Measurements from ENCODE around the gene PPP3CA.

The PPP3CA gene

GRCh38 chr4:101262683-101263082 is 84.6 kb downstream of the PPP3CA start:
- no peak overlapping the region for H3K4me3 ChIP-seq (replicated peaks; ENCODE audit: low read depth, low read length)
- TF ChIP-seq, protein P1, sequence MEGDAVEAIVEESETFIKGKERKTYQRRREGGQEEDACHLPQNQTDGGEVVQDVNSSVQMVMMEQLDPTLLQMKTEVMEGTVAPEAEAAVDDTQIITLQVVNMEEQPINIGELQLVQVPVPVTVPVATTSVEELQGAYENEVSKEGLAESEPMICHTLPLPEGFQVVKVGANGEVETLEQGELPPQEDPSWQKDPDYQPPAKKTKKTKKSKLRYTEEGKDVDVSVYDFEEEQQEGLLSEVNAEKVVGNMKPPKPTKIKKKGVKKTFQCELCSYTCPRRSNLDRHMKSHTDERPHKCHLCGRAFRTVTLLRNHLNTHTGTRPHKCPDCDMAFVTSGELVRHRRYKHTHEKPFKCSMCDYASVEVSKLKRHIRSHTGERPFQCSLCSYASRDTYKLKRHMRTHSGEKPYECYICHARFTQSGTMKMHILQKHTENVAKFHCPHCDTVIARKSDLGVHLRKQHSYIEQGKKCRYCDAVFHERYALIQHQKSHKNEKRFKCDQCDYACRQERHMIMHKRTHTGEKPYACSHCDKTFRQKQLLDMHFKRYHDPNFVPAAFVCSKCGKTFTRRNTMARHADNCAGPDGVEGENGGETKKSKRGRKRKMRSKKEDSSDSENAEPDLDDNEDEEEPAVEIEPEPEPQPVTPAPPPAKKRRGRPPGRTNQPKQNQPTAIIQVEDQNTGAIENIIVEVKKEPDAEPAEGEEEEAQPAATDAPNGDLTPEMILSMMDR (IDR thresholded peaks at IDR 0.05; ENCODE audit: low read length, missing control alignments) = no peak
- DNase-seq (ENCODE audit: low read depth) = no peak

DNA sequence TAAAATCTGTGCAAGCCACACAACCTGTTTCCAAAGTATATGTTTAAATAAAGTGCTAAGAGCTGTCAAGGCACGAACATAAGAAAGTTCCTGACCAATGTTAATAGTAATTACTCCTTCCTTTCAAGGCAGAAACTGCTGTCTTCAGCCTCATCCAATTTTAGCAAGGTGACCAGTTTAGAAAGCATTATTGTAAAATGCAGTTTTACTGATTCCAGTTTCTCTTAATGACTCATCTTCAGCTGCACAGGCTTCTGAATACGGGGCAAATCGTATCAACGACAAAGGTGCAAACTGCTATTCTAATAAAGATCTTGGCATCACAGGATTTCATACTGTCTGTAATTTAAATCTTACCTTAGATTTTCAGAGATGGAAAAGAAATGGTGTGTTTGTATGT is 87.5 kb downstream of the PPP3CA start:
- TF ChIP-seq, protein P1 (IDR thresholded peaks at IDR 0.05; ENCODE audit: low read length, missing control alignments) = no peak
- no peak overlapping the region for H3K4me3 ChIP-seq (replicated peaks; ENCODE audit: low read depth, low read length)
- DNase-seq (ENCODE audit: low read depth) = no peak

DNA sequence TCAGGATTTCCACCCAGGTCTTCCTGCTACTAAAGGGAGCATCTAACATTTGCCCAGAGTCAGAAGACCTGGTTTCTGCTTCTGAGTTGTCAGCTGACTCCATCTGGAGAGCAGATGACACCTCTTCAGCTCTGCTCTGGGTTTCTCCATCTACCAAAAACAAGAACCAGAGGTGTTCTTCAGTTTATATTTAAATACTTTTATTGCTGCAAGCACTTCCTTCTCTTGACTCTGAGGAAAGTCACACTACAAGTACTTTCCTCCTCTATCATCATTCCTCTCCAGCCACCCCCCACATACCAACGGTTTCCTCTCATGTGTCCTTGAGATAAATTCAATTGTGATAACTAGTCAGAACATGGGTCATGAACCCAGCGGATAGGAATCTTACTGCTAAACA is 88.4 kb downstream of the PPP3CA start:
- DNase-seq (ENCODE audit: low read depth) = no peak
- TF ChIP-seq, protein P1 (IDR thresholded peaks at IDR 0.05; ENCODE audit: low read length, missing control alignments) = no peak
- no peak overlapping the region for H3K4me3 ChIP-seq (replicated peaks; ENCODE audit: low read depth, low read length)

DNA sequence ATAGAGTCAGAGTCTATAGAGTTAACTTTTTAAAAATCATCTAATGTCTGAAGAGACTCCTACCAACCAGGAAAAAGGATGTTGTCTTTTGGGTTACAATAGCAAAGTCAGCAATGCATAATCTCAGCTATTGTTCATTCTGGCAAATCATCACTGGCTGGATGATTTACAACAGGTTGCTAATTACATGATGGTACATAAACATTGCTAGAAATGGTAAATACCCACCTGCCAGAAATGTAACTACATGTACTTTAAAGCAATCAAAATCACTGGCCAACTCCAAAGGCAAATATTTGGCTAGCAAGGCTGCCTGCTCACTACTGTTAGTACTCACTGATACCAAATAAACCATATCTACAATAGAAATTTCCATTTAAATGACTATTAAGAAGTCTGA is 91.1 kb downstream of the PPP3CA start:
- DNase-seq (ENCODE audit: low read depth) = no peak
- TF ChIP-seq, protein P1 (IDR thresholded peaks at IDR 0.05; ENCODE audit: low read length, missing control alignments) = no peak
- no peak overlapping the region for H3K4me3 ChIP-seq (replicated peaks; ENCODE audit: low read depth, low read length)

GRCh38 chr4:101254776-101255175 is 92.5 kb downstream of the PPP3CA start:
- DNase-seq (ENCODE audit: low read depth) = no peak
- H3K4me3 ChIP-seq (replicated peaks; ENCODE audit: low read depth, low read length) = no peak overlapping the region
- TF ChIP-seq, protein P1 (IDR thresholded peaks at IDR 0.05; ENCODE audit: low read length, missing control alignments) = no peak

GRCh38 chr4:101253121-101253520 is 94.2 kb downstream of the PPP3CA start:
- no peak overlapping the region for H3K4me3 ChIP-seq (replicated peaks; ENCODE audit: low read depth, low read length)
- DNase-seq (ENCODE audit: low read depth) = no peak
- TF ChIP-seq, protein P1 (IDR thresholded peaks at IDR 0.05; ENCODE audit: low read length, missing control alignments) = no peak

GRCh38 chr4:101252721-101253120 is 94.6 kb downstream of the PPP3CA start:
- TF ChIP-seq, protein P1 (IDR thresholded peaks at IDR 0.05; ENCODE audit: low read length, missing control alignments) = no peak
- no peak overlapping the region for H3K4me3 ChIP-seq (replicated peaks; ENCODE audit: low read depth, low read length)
- no peak for DNase-seq (ENCODE audit: low read depth)

Data from fibroblast of pulmonary artery (primary cell).